Lower leg skin (tissue), 4 donors: ENCODE results near the gene SNCB. TPM values are rescaled to one million over a fixed set of nuclear protein-coding genes. Genes with fewer than 3 reads are reported as not detected.

Source experiments
- DNase-seq, 2 donors: peaks; one replicate each; pipeline ENCODE4 v3.0.0-alpha.2; 2019; ENCODE audit warnings: low spot score in 2 of 2
- H3K4me3 ChIP-seq: fragments of 200-600 bp; sonication (generic); 2 replicates; pipeline ENCODE4 v1.5.1; 2017; ENCODE audit warnings: mild to moderate bottlenecking, low read depth; ENCODE audit not compliant: poor library complexity, severe bottlenecking
- POLR2A ChIP-seq, 2 donors: fragments of 450-650 bp; IDR thresholded peaks; one replicate each; pipeline ENCODE4 v1.6.1; 2016 to 2017; ENCODE audit warnings: antibody characterized with exemption in 2 of 2, mild to moderate bottlenecking in 1 of 2, moderate library complexity in 1 of 2
- WGBS, 2 donors: methylation state at CpG; one replicate each; pipeline ENCODE4 v1.1.5; 2018; 5-methylcytosine and 5-hydroxymethylcytosine counted together
- intact Hi-C: fragments of 100-400 bp; cut with DNase I; formaldehyde crosslinking; loops from one replicate; pipeline ENCODE4 v1.15.0; 2023; ENCODE audit warnings: low total_unique reads
- total RNA-seq, 4 donors: library from RNA; depleted of rRNA; stranded (reverse); fragments of >200 nt; gene quantifications; one replicate each; pipeline ENCODE4 v1.1.0, GENCODE V29; 2016
- TF ChIP-seq, protein P1 (sequence below), 3 donors: fragments of 450-650 bp; IDR thresholded peaks; one replicate each; pipeline ENCODE4 v1.5.1; 2016; ENCODE audit warnings: antibody characterized with exemption in 3 of 3, mild to moderate bottlenecking in 3 of 3, moderate library complexity in 2 of 3

The SNCB gene
- total RNA-seq, 4 donors from 2014 or later: not detected

DNA sequence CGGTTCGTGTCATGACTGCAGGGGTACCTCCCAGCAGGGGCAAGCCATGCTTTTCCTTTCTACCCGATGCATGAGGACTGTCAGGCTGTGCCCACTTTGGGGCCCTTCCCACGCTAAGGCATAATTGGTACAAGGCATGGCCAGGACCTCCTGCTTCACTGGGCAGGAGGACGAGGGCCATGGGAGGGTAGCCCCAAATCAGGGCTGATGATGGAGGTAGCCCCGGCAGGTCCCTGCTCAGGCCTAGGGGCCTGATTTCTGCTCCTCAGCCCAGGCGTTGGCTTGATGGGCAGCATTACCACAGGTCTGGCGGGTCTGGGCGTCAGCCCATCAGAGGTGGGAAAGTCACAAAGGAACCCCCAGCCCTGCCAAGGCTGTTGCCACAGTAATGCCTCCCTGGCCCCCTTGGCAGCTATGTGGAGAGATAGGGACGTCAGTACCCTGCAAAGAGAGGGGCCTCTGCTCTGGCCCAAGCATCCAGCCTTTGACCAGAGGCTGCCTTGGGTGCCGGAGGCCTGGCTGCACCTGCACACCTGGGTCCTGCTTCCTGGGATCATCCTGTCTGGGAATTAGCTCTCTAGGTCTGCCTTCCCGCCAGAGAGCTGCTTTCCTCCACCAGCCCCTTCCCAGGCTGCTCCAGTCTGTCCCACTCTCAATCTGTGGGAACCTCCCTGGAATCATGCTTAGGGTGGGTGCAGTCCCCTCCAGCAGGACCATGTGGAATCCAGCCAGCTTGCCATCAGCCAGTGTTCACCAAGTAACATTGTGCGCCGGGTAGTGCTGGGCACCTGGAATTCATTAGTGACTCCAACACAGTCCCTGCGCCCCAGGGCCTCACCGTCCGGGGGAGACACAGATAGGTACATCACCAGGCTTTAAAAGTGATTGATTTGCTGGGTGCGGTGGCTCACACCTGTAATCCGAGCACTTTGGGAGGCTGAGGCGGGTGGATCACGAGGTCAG lies 32.3 kb upstream of the SNCB start:
- intact Hi-C loops: loop anchor here (10.0 kb wide), 1 partner anchor 292 kb away; no protein-coding TSS in a partner anchor
- 72 to 80% methylated on average over 18 to 20 of the region's 21 CpGs for WGBS, 2 donors
- no peak for DNase-seq
- no peak overlapping the region for H3K4me3 ChIP-seq
- TF ChIP-seq, protein P1, sequence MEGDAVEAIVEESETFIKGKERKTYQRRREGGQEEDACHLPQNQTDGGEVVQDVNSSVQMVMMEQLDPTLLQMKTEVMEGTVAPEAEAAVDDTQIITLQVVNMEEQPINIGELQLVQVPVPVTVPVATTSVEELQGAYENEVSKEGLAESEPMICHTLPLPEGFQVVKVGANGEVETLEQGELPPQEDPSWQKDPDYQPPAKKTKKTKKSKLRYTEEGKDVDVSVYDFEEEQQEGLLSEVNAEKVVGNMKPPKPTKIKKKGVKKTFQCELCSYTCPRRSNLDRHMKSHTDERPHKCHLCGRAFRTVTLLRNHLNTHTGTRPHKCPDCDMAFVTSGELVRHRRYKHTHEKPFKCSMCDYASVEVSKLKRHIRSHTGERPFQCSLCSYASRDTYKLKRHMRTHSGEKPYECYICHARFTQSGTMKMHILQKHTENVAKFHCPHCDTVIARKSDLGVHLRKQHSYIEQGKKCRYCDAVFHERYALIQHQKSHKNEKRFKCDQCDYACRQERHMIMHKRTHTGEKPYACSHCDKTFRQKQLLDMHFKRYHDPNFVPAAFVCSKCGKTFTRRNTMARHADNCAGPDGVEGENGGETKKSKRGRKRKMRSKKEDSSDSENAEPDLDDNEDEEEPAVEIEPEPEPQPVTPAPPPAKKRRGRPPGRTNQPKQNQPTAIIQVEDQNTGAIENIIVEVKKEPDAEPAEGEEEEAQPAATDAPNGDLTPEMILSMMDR (IDR thresholded peaks at IDR 0.05): no peak
- no peak for TF ChIP-seq POLR2A (IDR thresholded peaks at IDR 0.05)

DNA sequence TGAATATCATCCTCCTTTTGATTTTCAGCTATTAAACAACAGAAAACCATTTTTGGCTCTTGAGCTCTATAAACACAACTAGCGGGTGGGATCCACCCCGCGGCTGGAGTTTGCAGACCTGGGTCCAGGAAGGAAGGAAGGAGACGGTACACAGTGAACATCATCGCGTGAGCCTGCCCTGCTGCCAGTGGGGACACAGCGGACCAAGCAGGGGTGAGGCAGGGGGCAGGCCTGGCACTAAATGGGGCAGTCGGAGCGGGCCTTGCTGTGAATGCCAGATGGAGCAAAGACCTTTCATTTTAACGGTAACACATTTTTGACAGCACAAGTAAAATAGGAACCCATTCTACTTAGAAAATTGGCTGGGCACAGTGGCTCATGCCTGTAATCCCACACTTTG lies 31.3 kb upstream of the SNCB start:
- H3K4me3 ChIP-seq: no peak overlapping the region
- TF ChIP-seq, protein P1 (IDR thresholded peaks at IDR 0.05): no peak
- DNase-seq: no peak
- WGBS, 2 donors: 81 to 82% methylated on average over 10 of the region's 10 CpGs
- intact Hi-C loops: loop anchor here (10.0 kb wide), 1 partner anchor 293 kb away; no protein-coding TSS in a partner anchor

DNA sequence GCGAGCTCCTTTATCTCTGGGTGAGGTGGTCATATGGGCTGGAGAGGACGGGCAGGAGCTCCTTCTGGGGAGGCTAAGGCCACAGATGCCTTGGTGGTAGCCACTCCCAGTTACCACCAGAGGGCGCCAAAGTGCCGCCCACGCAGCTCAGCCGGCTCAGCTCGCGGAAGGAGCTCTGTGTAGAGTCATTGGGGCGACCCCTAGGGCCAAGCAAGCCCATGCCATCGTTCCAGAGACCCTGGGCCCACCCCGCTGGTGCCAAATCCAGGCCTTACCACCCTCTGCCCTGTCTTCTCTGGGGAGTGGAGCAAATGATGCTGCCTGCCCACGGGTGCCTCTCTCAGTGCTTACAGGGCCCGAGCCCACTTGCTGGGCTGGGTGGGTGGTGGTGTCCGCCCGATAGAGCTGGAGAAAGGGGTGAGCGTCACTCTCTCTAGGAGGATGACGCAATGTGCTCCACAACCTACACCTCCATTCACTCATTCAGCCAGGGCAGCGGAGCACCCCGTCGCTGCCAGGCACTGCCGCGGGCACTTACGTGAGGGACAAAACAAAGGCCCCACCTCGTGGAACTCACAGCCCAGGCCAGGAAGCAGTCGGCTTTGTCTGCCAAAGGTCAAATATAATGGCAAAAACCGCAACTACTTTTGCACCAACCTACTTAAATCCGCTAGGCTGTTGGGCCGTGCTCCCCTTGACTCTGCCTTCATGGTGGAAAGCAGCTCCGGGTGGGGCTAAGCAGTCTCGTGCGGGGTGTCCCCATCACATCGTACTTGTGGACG lies 30.7 kb upstream of the SNCB start:
- intact Hi-C loops: loop anchor here (10.0 kb wide), 1 partner anchor 294 kb away; no protein-coding TSS in a partner anchor
- no peak overlapping the region for H3K4me3 ChIP-seq
- TF ChIP-seq, protein P1 (IDR thresholded peaks at IDR 0.05): peak in 1 of 3 donors; percentile 76
- TF ChIP-seq POLR2A (IDR thresholded peaks at IDR 0.05): no peak
- 51 to 67% methylated on average over 22 to 32 of the region's 33 CpGs for WGBS, 2 donors
- peak; percentile 33 to 91 for DNase-seq

DNA sequence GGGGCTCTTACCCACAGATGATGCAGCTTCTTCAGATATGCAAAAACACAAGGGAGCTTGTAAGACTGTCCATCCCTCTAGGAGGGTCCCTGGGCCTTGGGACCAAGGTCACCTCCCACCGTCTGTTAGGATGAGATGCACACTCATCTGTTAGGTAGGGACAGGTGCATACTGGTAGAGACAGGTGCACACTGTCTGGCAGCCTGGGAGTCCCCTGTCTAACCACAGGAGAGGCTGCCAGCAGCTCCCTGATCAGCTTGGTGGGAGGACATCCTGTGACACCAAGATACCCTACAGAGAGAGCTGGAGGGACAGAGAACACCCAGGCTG lies 30.2 kb upstream of the SNCB start:
- no peak for DNase-seq
- H3K4me3 ChIP-seq: no peak overlapping the region
- intact Hi-C loops: loop anchor here (10.0 kb wide), 1 partner anchor 294 kb away; no protein-coding TSS in a partner anchor
- WGBS, 2 donors: 21 to 50% methylated on average over 1 of the region's 1 CpG
- TF ChIP-seq, protein P1 (IDR thresholded peaks at IDR 0.05): no peak
- no peak for TF ChIP-seq POLR2A (IDR thresholded peaks at IDR 0.05)

DNA sequence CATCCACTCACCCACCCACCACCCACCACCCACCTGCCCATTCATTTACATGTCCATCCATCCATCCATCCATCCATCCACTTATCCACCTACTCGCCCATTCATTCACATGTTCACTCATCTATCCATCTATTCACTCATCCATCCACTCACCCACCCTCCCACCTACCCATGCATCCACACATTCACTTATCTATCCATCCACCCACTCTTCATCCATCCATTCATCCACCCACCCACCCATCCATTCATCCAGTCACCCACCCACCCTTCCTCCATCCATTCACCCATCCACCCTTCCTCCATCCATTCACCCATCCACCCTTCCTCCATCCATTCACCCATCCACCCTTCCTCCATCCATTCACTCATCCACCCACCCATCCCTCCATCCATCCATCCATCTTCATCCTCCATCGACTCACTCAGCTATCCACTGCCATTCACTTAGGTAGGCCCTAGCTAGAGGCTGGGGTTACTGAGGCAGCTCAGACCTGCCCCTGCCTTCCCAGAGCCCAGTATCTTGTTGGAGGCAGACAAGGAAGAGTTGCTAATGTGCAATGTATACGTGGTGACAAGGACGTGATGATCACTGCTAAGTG lies 29.6 kb upstream of the SNCB start:
- WGBS, 2 donors: 70 to 84% methylated on average over 4 of the region's 4 CpGs
- DNase-seq: no peak
- TF ChIP-seq POLR2A (IDR thresholded peaks at IDR 0.05): no peak
- TF ChIP-seq, protein P1 (IDR thresholded peaks at IDR 0.05): no peak
- no peak overlapping the region for H3K4me3 ChIP-seq
- intact Hi-C loops: loop anchor here (10.0 kb wide), 1 partner anchor 295 kb away; no protein-coding TSS in a partner anchor
